Measurements from ENCODE around the gene HNRNPAB.
A peak's percentile ranks its signal among the peaks of the same experiment; 100 is the strongest.
"Not testable (repeated sequence)": the region's sequence is repeated elsewhere in the genome, so short reads cannot be mapped to it uniquely, and the experiment has no call there.

HNRNPAB gene

GRCh38 chr5:178230879-178231538, 26.7 kb downstream of the HNRNPAB start:
- no peak for DNase-seq (ENCODE audit: low read depth, low spot score)

GRCh38 chr5:178231539-178232123, 27.3 kb downstream of the HNRNPAB start:
- DNase-seq (ENCODE audit: low read depth, low spot score) = no peak

GRCh38 chr5:178232124-178232919, 28.0 kb downstream of the HNRNPAB start, which contains the start of gene PHYKPL:
Gene PHYKPL, minus strand, starts transcription at chr5:178232802. Its CDS starts 252 bp downstream, at chr5:178232550.
- DNase-seq (ENCODE audit: low read depth, low spot score) = peak; percentile 24

- DNase-seq (ENCODE audit: low read depth, low spot score) = no peak
Measured at GRCh38 chr5:178232920-178233429, 28.6 kb downstream of the HNRNPAB start.

- no peak for DNase-seq (ENCODE audit: low read depth, low spot score)
Measured at GRCh38 chr5:178234121-178234749, 29.9 kb downstream of the HNRNPAB start.

GRCh38 chr5:178234750-178235587, 30.6 kb downstream of the HNRNPAB start:
- peak; percentile 59 for DNase-seq (ENCODE audit: low read depth, low spot score)

- no peak for DNase-seq (ENCODE audit: low read depth, low spot score)
Measured at GRCh38 chr5:178235588-178235974, 31.2 kb downstream of the HNRNPAB start.

GRCh38 chr5:178236126-178236525, 31.8 kb downstream of the HNRNPAB start:
- DNase-seq (ENCODE audit: low read depth, low spot score) = no peak

- DNase-seq (ENCODE audit: low read depth, low spot score) = no peak
Measured at GRCh38 chr5:178236679-178237078, 32.3 kb downstream of the HNRNPAB start.

GRCh38 chr5:178237431-178238312, 33.3 kb downstream of the HNRNPAB start:
- no peak for DNase-seq (ENCODE audit: low read depth, low spot score)

- DNase-seq (ENCODE audit: low read depth, low spot score) = no peak
Measured at GRCh38 chr5:178238313-178238635, 33.9 kb downstream of the HNRNPAB start.

- no peak for DNase-seq (ENCODE audit: low read depth, low spot score)
Measured at GRCh38 chr5:178238711-178239592, 34.6 kb downstream of the HNRNPAB start.

- not testable (repeated sequence) for DNase-seq (ENCODE audit: low read depth, low spot score)
Measured at GRCh38 chr5:178239626-178240301, 35.4 kb downstream of the HNRNPAB start.

- no peak for DNase-seq (ENCODE audit: low read depth, low spot score)
Measured at GRCh38 chr5:178240341-178240741, 36.0 kb downstream of the HNRNPAB start.

- no peak for DNase-seq (ENCODE audit: low read depth, low spot score)
Measured at GRCh38 chr5:178240766-178241165, 36.4 kb downstream of the HNRNPAB start.

- DNase-seq (ENCODE audit: low read depth, low spot score) = no peak
Measured at GRCh38 chr5:178241231-178241663, 36.9 kb downstream of the HNRNPAB start.

GRCh38 chr5:178241688-178242231, 37.4 kb downstream of the HNRNPAB start:
- no peak for DNase-seq (ENCODE audit: low read depth, low spot score)

GRCh38 chr5:178242416-178242815, 38.1 kb downstream of the HNRNPAB start:
- DNase-seq (ENCODE audit: low read depth, low spot score) = no peak

All from activated naive CD8-positive, alpha-beta T cell treated with anti-CD3 and anti-CD28 coated beads, Interleukin-2, amount 50 U/mL, for 16 hours (primary cell).